GM21786 (cell line): ENCODE measurements around the gene RGS3.
A peak's percentile ranks its signal among the peaks of the same experiment; 100 is the strongest.
"Not testable (repeated sequence)": the region's sequence is repeated elsewhere in the genome, so short reads cannot be mapped to it uniquely, and the experiment has no call there.

Experiments used
- ATAC-seq: cut with Tn5 transposase; IDR thresholded peaks from one replicate; pipeline ENCODE4 v1.9.1; 2021; ENCODE audit not compliant: unreplicated experiment

The RGS3 gene

GRCh38 chr9:113463418-113464285 lies at the start of gene RGS3:
RGS3 (plus strand) TSS chr9:113463727; CDS start chr9:113463803, 76 bp downstream.
- ATAC-seq: no peak

DNA sequence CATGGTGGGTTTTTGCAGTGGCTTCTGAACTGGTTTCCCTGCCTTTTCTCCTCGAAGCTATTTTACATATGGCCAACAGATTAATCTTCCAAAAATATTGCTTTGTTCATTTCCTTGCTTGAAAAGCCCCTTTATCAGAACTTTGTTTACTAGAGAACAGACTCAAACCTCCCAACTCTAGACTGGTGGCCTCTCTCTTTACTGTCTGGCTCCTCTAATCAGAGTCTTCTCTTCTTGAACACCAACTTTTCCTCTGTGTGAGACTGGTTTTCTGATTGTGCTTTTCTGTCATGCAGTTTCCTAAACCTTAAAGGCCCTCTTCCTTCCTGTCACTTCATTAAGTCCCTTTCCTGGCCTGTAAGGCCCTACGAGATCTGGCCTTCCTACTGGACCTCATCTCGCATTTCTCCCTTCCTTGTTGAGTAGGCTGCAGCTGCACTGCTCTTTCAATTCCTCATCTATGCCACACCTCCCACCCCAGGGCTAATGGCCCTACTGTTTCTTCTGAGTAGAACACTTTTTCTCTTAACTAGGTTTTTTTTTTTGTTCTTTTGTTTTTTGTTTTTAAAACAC lies 47.3 kb upstream of the RGS3 start:
- ATAC-seq: peak; percentile 99

DNA sequence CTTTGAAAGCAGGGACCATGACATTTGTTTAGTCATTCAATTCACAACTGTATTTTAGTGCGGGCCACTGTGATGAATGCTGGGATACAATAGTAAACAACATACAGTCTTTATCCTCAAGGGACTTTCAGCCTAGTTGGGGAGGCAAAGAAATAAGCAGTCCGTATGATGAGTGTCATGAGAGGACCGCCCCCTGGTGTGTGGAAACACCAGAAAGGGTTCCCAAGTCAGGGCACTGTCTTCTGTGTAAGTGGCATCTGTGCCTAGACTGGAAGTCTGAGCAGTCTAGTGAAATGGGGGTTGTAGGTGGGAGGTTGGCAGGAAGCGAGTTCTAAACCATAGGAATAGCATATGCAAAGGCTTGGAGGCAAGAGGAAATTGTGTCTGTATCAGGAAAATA lies 46.2 kb upstream of the RGS3 start:
- no peak for ATAC-seq

- ATAC-seq: no peak
Observed at GRCh38 chr9:113421726-113422125, 41.8 kb upstream of the RGS3 start.

- ATAC-seq: no peak
Observed at GRCh38 chr9:113425072-113425471, 38.5 kb upstream of the RGS3 start.

DNA sequence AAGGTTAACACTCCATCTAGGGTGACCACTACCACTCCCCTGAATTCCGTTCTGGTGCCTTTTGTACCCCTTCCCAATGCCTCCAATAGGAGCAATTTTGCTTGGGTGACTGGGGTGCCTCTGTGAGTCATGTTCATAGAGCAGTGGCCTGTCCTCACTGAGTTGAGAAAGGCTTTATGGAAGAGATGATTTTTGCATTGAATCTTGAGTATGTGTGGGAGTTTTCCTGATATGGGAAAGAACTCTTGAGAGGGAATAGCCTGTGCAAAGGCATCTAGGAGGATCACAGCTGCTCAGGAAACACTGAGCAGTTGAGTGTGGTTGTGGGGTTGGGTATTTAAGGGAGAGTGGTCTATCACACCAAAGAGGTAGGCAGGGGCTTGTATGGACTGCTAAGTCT lies 36.8 kb upstream of the RGS3 start:
- ATAC-seq: no peak

DNA sequence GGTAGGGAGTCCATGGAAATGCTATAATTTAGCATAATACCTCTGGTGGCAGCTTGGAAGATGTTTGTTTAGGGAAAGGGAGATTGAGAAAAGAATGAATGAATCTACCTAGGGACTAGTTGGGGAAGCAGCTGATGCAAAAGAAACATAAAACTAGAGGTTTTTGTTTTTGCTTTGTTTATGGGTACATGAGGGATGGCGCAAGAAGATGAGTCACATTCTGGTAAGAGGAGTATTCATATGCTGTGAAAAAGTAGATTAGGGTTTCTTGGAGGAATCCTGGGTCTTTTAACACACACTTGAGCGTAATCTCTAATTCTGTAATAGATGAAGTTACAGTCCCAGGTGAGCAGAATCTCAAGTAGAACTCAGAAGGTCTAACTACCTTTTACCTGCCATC lies 35.9 kb upstream of the RGS3 start:
- ATAC-seq: no peak

DNA sequence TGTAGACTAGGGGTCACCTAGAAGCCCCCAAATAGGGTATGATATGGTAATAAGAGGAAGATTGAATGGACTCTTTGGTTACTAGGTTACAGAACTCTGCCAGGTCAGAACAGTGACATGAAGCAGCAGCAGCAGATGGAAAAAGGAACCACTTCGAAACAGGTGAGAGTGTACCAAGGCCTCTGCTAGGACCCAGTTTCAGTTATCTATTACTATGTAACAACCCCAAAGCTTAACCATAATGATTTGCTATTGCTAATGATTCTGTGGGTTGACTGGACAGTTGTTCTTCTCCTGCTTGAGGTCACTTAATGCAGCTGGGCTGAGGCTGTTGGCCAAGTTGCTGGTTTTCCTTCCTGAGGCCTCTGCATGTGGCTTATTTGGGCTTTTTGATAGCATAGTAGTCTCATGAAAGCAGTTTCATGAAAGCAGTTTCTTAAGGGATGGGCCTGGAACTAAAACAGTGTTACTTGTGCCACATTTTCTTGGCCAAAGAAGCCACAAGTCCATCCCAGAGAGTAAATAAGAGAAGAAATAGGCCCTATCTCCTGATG lies 35.4 kb upstream of the RGS3 start:
- ATAC-seq: no peak

- ATAC-seq: no peak
Observed at GRCh38 chr9:113431191-113431590, 32.3 kb upstream of the RGS3 start.

GRCh38 chr9:113436728-113437515 lies 26.6 kb upstream of the RGS3 start:
- no peak for ATAC-seq

DNA sequence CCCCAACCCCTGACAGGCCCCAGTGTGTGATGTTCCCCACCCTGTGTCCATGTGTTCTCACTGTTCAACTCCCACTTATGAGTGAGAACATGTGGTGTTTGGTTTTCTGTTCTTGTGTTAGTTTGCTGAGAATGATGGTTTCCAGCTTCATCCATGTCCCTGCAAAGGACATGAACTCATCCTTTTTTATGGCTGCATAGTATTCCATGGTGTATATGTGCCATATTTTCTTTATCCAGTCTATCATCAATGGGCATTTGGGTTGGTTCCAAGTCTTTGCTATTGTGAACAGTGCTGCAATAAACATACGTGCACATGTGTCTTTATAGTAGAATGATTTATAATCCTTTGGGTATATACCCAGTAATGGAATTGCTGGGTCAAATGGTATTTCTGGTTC lies 25.8 kb upstream of the RGS3 start:
- ATAC-seq: not testable (repeated sequence)

GRCh38 chr9:113444736-113445135 lies 18.8 kb upstream of the RGS3 start:
- no peak for ATAC-seq

GRCh38 chr9:113446323-113446740 lies 17.2 kb upstream of the RGS3 start:
- ATAC-seq: peak; percentile 52

- no peak for ATAC-seq
Observed at GRCh38 chr9:113449376-113449775, 14.2 kb upstream of the RGS3 start.

DNA sequence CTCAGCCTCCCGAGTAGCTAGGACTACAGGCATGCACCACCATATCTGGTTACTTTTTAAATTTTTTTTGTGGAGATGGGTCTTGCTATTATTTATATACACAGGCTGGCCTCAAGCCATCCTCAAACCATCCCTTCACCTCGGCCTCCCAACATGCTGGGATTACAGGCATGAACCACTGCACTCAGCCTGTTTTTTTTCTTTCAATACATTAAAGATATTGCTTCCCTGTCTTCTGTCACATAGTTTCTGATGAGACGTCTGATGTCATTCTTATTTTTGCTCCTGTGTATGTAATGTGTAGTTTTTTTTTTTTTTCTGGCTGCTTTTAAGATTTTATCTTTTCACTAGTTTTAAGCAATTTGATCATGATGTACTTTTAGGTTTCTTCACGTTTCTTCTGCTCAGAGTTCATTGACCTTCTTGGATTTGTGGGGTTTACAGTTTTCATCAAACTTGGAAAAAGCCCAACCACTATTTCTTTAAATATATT lies 11.4 kb upstream of the RGS3 start:
- no peak for ATAC-seq

- ATAC-seq: no peak
Observed at GRCh38 chr9:113454914-113455761, 8.4 kb upstream of the RGS3 start.

- ATAC-seq: no peak
Observed at GRCh38 chr9:113456235-113456634, 7.3 kb upstream of the RGS3 start.

DNA sequence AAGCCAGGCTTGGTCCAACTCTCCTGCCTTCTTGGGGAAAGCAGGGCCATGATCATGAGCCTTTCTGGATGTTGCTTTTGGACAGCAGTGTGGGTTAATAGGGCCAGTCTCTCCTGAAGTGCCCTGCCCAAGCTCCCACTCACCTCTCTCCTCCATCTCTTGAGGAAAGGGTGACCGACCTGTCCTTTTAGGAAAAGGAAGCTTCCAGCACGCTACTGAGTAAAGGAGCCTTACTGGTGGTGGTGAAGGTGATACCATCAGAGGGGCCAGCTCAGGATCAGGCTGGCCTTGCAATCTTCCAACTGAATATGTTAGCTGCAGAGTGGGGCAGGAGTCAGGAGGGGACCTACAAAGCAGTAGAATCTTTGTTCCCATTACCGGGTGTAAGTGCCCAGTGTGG lies 2.2 kb upstream of the RGS3 start:
- no peak for ATAC-seq

DNA sequence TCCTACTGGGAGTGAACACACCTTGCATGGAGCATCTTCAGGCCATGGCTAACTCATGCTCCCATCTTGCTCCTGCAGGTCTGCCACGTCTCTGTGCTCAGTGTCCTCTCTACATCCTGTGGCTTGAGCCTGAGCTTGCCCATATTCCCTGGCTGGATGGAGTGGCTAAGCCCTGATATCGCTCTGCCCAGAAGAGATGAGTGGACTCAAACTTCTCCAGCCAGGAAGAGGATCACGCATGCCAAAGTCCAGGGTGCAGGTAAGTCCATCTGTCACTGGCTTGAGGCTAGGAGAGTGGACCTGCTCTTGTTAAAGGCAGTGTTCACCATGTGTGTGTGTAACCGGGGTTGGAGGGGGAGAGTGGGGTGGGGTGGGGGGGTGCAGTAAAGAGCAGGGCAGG lies 1.6 kb upstream of the RGS3 start:
- no peak for ATAC-seq

GRCh38 chr9:113462781-113463286 lies 693 bp upstream of the RGS3 start:
- no peak for ATAC-seq
